SK-N-SH (cell line): Measurements from ENCODE around the gene IL6ST.

Source experiments
- EZH2phosphoT487 ChIP-seq: fragments of 200-600 bp; sonication (generic); IDR thresholded peaks from 2 replicates; pipeline ENCODE4 v1.6.1; 2017; ENCODE audit warnings: low read depth, mixed run types, mild to moderate bottlenecking, antibody characterized with exemption, moderate library complexity, borderline replicate concordance
- GATA2 ChIP-seq: sonication (generic); formaldehyde crosslinking; IDR thresholded peaks from 2 replicates; pipeline ENCODE4 v1.5.0; 2020; ENCODE audit warnings: mild to moderate bottlenecking, missing genetic modification reagents
- TAF1 ChIP-seq: IDR thresholded peaks from 2 replicates; pipeline ENCODE4 v1.6.1; 2012; ENCODE audit warnings: low read depth, mild to moderate bottlenecking, low read length, moderate library complexity, borderline replicate concordance
- TF ChIP-seq, protein P1 (sequence below): fragments of 200-600 bp; sonication (generic); IDR thresholded peaks from 2 replicates; pipeline ENCODE4 v1.6.1; 2017; ENCODE audit warnings: antibody characterized with exemption, mild to moderate bottlenecking, moderate library complexity

DNA sequence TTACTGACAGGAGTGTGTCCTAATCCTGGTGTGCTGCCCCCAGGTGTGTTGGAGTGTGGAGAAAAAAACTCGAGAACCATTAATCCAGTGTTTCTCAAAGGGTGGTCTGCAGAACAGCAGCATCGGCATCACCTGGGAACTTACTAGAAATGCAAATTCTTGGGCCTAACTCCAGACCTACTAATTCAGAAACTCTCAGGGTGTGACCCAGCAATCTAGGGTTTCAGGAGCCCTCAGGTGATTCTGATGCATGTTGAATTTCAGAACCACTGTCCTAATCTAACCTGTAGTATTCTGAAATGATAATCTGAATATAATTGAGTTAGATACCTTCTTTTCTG lies 30.0 kb upstream of the IL6ST start:
- no peak for TF ChIP-seq TAF1
- TF ChIP-seq EZH2phosphoT487: no peak
- TF ChIP-seq, protein P1, sequence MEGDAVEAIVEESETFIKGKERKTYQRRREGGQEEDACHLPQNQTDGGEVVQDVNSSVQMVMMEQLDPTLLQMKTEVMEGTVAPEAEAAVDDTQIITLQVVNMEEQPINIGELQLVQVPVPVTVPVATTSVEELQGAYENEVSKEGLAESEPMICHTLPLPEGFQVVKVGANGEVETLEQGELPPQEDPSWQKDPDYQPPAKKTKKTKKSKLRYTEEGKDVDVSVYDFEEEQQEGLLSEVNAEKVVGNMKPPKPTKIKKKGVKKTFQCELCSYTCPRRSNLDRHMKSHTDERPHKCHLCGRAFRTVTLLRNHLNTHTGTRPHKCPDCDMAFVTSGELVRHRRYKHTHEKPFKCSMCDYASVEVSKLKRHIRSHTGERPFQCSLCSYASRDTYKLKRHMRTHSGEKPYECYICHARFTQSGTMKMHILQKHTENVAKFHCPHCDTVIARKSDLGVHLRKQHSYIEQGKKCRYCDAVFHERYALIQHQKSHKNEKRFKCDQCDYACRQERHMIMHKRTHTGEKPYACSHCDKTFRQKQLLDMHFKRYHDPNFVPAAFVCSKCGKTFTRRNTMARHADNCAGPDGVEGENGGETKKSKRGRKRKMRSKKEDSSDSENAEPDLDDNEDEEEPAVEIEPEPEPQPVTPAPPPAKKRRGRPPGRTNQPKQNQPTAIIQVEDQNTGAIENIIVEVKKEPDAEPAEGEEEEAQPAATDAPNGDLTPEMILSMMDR: no peak
- TF ChIP-seq GATA2 (CRISPR knock-in tag): no peak
